SJCRH30 (cell line): ENCODE results near the gene ZNF44. TPM values are rescaled to one million over a fixed set of nuclear protein-coding genes. Genes with fewer than 3 reads are reported as not detected.
A peak's percentile ranks its signal among the peaks of the same experiment; 100 is the strongest.
"Not testable (repeated sequence)": the region's sequence is repeated elsewhere in the genome, so short reads cannot be mapped to it uniquely, and the experiment has no call there.

ENCODE experiments used
- DNase-seq, 2 experiments: peaks; one replicate each; pipeline ENCODE4 v3.0.0-alpha.2; 2015 to 2020
- H3K27ac ChIP-seq: fragments of 250-450 bp; sonication (Bioruptor Pico); 2 replicates; pipeline ENCODE4 v1.5.1; 2020; ENCODE audit warnings: mild to moderate bottlenecking, moderate library complexity
- H3K27me3 ChIP-seq: fragments of 250-450 bp; sonication (Bioruptor Pico); 2 replicates; pipeline ENCODE4 v1.5.1; 2020; ENCODE audit warnings: mild to moderate bottlenecking, moderate library complexity
- H3K36me3 ChIP-seq: fragments of 250-450 bp; sonication (Bioruptor Pico); 2 replicates; pipeline ENCODE4 v1.5.1; 2020; ENCODE audit warnings: mild to moderate bottlenecking, moderate library complexity
- H3K4me1 ChIP-seq: fragments of 250-450 bp; sonication (Bioruptor Pico); 2 replicates; pipeline ENCODE4 v1.5.1; 2020; ENCODE audit warnings: mild to moderate bottlenecking, moderate library complexity
- H3K4me3 ChIP-seq: fragments of 250-450 bp; sonication (Bioruptor Pico); 2 replicates; pipeline ENCODE4 v1.5.1; 2020; ENCODE audit warnings: mild to moderate bottlenecking, moderate library complexity
- H3K9me3 ChIP-seq: fragments of 250-450 bp; sonication (Bioruptor Pico); replicated peaks from 2 replicates; pipeline ENCODE4 v1.5.1; 2020; ENCODE audit warnings: mild to moderate bottlenecking, moderate library complexity
- total RNA-seq: library from RNA; depleted of rRNA; stranded (reverse); fragments of >200 nt; shearing (Covaris generic); gene quantifications from 2 replicates; pipeline ENCODE4 v1.2.3, GENCODE V29; 2014; rRNA removed

Gene ZNF44
- total RNA-seq, result 8.6 and 8.7 TPM in 2 replicates

DNA sequence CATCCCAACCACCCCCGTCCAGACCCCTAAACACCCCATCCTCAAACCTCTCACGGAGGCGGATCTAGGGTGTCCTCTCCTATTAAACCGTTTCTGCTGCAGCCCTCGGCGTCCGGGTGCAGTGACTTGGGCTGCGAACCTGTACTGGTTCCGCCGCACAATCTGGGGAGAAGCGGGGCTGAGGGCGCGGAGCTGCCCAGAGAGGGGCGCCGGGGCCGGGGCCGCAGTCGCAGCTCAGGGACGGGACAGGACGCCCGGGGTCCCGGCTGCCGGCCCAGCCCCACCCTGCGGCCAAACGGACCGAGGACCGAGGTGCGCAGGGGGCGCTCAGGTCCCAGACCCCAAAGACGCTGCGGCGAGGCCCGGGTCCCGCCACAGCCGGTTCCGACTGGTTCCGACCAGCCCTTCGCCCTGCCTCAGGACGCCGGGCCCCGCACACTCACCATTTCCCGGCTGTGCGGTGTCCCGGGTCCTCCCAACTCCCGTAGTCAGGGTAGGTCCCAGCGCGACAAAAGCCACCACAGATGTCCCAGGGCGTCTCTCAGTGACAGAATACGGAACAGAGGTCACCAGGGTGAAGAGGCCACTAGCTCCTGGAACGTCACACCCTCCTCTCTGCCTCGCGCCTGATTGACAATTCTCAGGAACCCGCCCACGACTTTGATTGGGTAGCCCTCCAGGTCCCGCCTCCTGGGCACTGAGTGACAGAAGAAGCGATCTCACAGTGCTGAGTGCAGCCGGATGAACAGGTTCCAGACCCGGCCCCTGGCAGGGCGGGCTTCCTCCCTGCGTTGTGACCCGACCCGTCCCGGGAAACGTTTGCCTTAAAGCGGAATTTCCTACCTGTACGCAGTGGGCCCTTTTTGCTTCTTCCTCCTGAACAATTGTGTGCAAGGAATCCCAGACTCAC lies at the start of gene ZNF44:
Gene ZNF44 (minus strand): TSS at position 635 of the 910 bp plus-strand sequence. CDS start 189 bp downstream, at position 446.
- no peaks in the 10 kb centered on the region for H3K4me1 ChIP-seq
- H3K27me3 ChIP-seq, result no peaks in the 10 kb centered on the region
- peak within 1 kb of the TSS; percentile 19; the same call in 1 of the 2 replicates for H3K27ac ChIP-seq
- peaks cover 4% of the 10 kb centered on the region; the same call in 1 of the 2 replicates for H3K9me3 ChIP-seq
- DNase-seq, result peak; percentile 97 to 98
- H3K36me3 ChIP-seq, result peaks cover 8% of the 10 kb centered on the region
- peak within 1 kb of the TSS; percentile 85 for H3K4me3 ChIP-seq

DNA sequence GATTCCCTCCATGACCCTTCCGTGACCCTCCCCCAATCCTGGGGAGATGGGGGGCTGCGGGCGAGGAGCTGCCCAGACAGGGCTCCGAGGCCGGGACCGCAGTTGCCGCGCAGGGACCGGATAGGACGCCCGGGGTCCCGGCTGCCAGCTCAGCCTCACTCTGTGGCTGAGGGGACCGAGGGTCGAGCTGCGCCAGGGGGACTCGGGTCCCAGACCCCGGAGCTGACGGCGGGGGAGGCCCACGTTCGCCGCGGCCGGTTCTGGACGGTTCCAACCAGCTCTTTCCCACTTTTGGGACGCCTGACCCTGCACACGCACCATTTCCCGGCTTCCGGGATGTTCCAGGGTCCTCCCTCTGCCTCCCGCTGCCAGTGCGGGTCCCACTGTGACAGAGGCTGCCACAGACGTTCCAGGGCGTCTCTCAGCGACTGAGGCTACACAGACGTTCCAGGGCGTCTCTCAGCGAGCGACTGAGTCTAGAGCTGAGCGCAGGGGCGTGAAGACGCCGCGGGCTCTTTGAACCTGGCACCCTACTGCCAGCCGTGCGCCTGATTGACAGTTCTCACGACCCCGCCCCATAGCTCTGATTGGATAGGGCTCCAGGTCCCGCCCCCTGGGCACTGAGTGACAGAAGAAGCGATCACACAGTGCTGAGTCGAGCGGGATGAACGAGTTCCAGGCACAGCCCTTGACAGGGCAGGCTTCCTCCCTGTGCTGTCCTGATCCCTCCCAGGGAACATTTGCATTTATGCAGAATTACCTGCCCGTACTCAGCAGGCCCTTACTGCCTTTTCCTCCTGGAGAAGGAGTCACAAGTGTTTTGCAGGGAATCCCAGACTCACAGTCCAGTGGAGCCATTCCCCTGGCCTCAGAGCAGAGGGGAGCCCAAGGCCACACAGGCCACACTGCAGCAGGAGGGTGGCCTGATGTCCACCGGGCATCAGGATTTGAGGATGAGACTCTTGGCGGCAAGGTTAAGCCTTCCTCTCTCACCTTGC lies 38.8 kb upstream of the ZNF44 start, which contains the start of gene ZNF563:
Gene ZNF563 (minus strand): TSS at position 472 of the 998 bp plus-strand sequence. CDS start 151 bp downstream, at position 321.
- H3K36me3 ChIP-seq, result no peaks in the 10 kb centered on the region
- no peaks in the 10 kb centered on the region for H3K27me3 ChIP-seq
- H3K9me3 ChIP-seq, result no peaks in the 10 kb centered on the region
- peak within 1 kb of the TSS; percentile 82 for H3K4me3 ChIP-seq
- peak within 1 kb of the TSS; percentile 20 for H3K27ac ChIP-seq
- 0 out of 2 replicates have a peak, but pooled peaks cover 4% of the 10 kb centered on the region for H3K4me1 ChIP-seq
- peak; percentile 98 to 99 for DNase-seq

DNA sequence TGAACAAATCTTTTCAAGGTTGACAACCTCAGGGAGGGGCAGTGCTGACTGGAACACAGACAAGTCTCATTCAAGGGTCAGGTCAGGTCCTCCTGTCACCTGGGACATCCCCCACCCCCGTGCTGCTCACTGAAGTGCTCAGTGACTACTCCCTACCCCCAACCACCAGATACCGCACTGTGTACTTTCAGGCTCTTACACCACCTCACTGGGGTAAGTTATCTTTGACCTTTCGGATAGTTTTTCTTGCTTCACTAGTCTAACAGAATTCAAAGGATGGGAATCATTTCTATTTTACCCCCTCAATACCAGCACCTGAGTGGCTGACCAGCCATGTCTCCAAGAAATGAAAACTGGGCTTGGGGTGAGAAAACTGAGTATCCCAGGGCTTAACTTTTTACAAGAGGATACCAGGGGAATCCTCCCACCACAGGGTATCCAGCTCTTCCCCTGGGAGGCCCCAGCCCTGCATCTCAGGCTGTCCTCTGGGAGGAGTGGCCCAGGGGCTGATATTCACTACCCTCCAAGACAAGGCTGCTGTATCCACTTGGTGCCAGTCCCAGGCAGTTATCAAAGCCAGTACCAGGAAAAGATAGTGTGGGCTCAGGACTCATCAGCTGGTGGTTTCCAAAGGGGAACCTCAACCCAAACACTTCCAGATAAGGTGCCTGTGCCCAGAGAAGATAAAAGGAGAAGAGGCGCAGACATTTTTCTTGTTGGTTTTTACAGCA lies 36.7 kb upstream of the ZNF44 start:
- no peak overlapping the region for H3K4me3 ChIP-seq
- H3K27ac ChIP-seq, result no peak overlapping the region
- H3K4me1 ChIP-seq, result 0 out of 2 replicates have a peak, but pooled peaks cover 4% of the 10 kb centered on the region
- no peaks in the 10 kb centered on the region for H3K36me3 ChIP-seq
- H3K9me3 ChIP-seq, result no peaks in the 10 kb centered on the region
- H3K27me3 ChIP-seq, result no peaks in the 10 kb centered on the region
- no peak for DNase-seq

- no peak overlapping the region for H3K4me3 ChIP-seq
- H3K9me3 ChIP-seq, result no peaks in the 10 kb centered on the region
- DNase-seq, result no peak
- 0 out of 2 replicates have a peak, but pooled peaks cover 4% of the 10 kb centered on the region for H3K4me1 ChIP-seq
- no peaks in the 10 kb centered on the region for H3K27me3 ChIP-seq
- no peak overlapping the region for H3K27ac ChIP-seq
- H3K36me3 ChIP-seq, result no peaks in the 10 kb centered on the region
Observed at GRCh38 chr19:12330340-12330739, 35.7 kb upstream of the ZNF44 start.

DNA sequence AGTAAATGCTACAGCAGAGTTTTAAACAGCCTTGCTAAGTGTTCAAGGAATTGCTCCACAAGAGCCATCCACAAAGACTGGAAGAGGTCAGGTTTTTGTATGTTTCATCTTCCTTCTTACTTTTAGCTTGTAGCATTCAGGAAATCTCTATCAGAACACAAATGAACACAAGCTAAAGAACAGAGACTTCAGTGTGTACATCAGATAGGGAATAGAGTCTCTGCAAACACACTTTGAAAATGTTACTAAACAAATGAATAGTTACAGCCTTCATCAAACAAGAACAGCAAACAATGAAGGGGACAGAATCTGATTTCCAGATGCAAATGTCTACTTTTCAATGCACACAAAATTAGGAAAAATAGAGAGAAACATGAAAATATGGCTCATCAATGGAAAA lies 31.0 kb upstream of the ZNF44 start:
- Histone ChIP-seq H3K4me3 (no peak overlapping the region), H3K9me3 (peaks cover 15% of the 10 kb centered on the region), H3K27ac (no peak overlapping the region), H3K27me3 (no peaks in the 10 kb centered on the region), H3K4me1 (no peaks in the 10 kb centered on the region), H3K36me3 (peaks cover 1% of the 10 kb centered on the region)
- no peak for DNase-seq

GRCh38 chr19:12318782-12319413 lies 24.2 kb upstream of the ZNF44 start:
- Histone ChIP-seq H3K36me3 (peaks cover 19% of the 10 kb centered on the region), H3K27me3 (no peaks in the 10 kb centered on the region), H3K4me1 (no peaks in the 10 kb centered on the region; the same call in 1 of the 2 replicates), H3K9me3 (peaks cover 33% of the 10 kb centered on the region), H3K27ac (no peak overlapping the region), H3K4me3 (no peak overlapping the region)
- no peak for DNase-seq

GRCh38 chr19:12314553-12314952 lies 19.9 kb upstream of the ZNF44 start:
- H3K4me3 ChIP-seq, result no peak overlapping the region

DNA sequence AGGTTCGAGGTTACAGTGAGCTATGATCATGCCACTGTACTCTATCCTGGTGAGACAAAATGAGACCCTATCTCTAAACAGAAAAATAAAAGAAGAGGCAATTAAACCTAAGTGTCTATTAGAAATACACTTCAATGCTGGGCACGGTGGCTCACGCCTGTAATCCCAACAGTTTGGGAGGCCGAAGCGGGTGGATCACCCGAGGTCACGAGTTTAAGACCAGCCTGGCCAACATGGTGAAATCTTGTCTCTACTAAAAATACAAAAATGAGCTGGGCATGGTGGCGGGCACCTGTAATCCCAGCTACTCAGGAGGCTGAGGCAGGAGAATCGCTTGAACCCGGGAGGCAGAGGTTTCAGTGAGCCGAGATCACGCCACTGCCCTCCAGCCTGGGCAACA lies 14.2 kb upstream of the ZNF44 start:
- H3K4me1 ChIP-seq, H3K9me3 ChIP-seq, H3K27ac ChIP-seq, H3K27me3 ChIP-seq, H3K4me3 ChIP-seq, H3K36me3 ChIP-seq, DNase-seq: not testable (repeated sequence)

More at GRCh38 chr19:12314553-12314952, 19.9 kb upstream of the ZNF44 start:
- peaks cover 10% of the 10 kb centered on the region for H3K36me3 ChIP-seq
- H3K9me3 ChIP-seq, result peaks cover 17% of the 10 kb centered on the region
- no peak overlapping the region for H3K27ac ChIP-seq
- H3K4me1 ChIP-seq, result no peaks in the 10 kb centered on the region; the same call in 1 of the 2 replicates
- no peaks in the 10 kb centered on the region for H3K27me3 ChIP-seq
- DNase-seq, result no peak

DNA sequence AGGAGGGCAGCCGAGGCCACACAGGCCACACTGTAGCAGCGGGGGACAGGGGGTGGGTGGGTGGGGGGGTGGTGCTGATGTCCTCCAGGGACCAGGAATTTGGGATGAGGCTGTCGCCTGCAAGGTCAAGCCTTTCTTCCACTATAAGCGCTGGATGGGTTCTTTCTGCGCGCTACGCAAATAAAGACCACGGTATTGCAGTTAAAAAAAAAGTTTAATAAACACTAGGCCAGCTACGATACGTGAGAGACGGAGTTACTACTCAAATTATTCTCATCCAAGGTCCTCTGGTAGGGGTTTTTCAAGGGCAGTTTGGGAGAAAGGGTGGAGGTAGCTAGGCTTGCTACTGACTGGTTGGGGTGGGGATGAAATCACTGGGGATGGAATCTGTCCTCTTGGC lies 508 bp upstream of the ZNF44 start:
- Histone ChIP-seq H3K4me3 (peak overlapping the region; percentile 85), H3K4me1 (no peaks in the 10 kb centered on the region), H3K9me3 (peaks cover 4% of the 10 kb centered on the region; the same call in 1 of the 2 replicates), H3K27ac (no peak overlapping the region; the same call in 1 of the 2 replicates), H3K27me3 (no peaks in the 10 kb centered on the region), H3K36me3 (peaks cover 8% of the 10 kb centered on the region)
- no peak for DNase-seq

GRCh38 chr19:12293777-12294248 lies 870 bp downstream of the ZNF44 start:
- peaks cover 4% of the 10 kb centered on the region; the same call in 1 of the 2 replicates for H3K9me3 ChIP-seq
- H3K27me3 ChIP-seq, result no peaks in the 10 kb centered on the region
- peak overlapping the region; percentile 85 for H3K4me3 ChIP-seq
- peak; percentile 61 to 66 for DNase-seq
- peaks cover 8% of the 10 kb centered on the region for H3K36me3 ChIP-seq
- no peaks in the 10 kb centered on the region for H3K4me1 ChIP-seq
- peak overlapping the region; percentile 19; the same call in 1 of the 2 replicates for H3K27ac ChIP-seq

GRCh38 chr19:12289790-12290065 lies 5.0 kb downstream of the ZNF44 start:
- Histone ChIP-seq H3K9me3 (peaks cover 13% of the 10 kb centered on the region; the same call in 1 of the 2 replicates), H3K27ac (no peak overlapping the region), H3K4me3 (no peak overlapping the region), H3K27me3 (no peaks in the 10 kb centered on the region), H3K36me3 (peaks cover 14% of the 10 kb centered on the region), H3K4me1 (no peaks in the 10 kb centered on the region)
- DNase-seq, result no peak

DNA sequence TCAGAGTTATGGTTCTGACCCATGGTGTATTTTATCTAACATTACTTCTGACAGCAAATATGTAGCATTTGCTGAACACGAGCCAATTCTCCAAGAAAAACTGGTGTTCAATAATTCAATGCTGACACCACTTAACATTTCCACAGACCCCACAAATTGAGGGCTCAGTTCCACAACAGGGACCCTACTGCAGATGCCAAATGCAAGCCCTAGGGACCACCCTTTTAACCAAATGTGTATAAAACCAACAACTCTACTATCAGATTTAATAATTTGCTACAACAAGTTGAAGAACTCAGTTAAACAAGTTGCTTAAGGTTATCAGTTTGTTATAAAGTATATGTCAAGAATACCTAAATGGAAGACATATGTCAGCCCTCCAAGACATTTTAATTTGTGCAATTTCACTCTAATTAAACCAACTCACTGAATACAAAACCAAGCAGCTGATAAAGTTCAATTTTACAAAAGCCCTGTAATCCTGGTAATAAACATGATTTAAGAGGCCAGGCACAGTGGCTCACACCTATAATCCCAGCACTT lies 6.7 kb downstream of the ZNF44 start:
- no peak overlapping the region for H3K4me3 ChIP-seq
- H3K27me3 ChIP-seq, result no peaks in the 10 kb centered on the region
- H3K9me3 ChIP-seq, result peaks cover 13% of the 10 kb centered on the region; the same call in 1 of the 2 replicates
- H3K4me1 ChIP-seq, result no peaks in the 10 kb centered on the region
- H3K36me3 ChIP-seq, result peaks cover 16% of the 10 kb centered on the region
- H3K27ac ChIP-seq, result no peak overlapping the region
- DNase-seq, result no peak

- peaks cover 8% of the 10 kb centered on the region; the same call in 1 of the 2 replicates for H3K36me3 ChIP-seq
Observed at GRCh38 chr19:12284631-12285030, 10.1 kb downstream of the ZNF44 start.

More at GRCh38 chr19:12284631-12285030, 10.1 kb downstream of the ZNF44 start:
- no peaks in the 10 kb centered on the region for H3K4me1 ChIP-seq
- H3K9me3 ChIP-seq, result peaks cover 24% of the 10 kb centered on the region
- no peaks in the 10 kb centered on the region for H3K27me3 ChIP-seq
- no peak overlapping the region for H3K4me3 ChIP-seq
- no peak for DNase-seq
- H3K27ac ChIP-seq, result no peak overlapping the region
